Ascending aorta (tissue), 2 donors: Measurements from ENCODE around the gene APOL3. TPM values are rescaled to one million over a fixed set of nuclear protein-coding genes. Genes with fewer than 3 reads are reported as not detected.

Source experiments
- DNase-seq, 2 donors: peaks; one replicate each; pipeline ENCODE4 v3.0.0-alpha.2; 2019; ENCODE audit warnings: low spot score in 2 of 2
- H3K27ac ChIP-seq, 2 donors: fragments of 200-600 bp; sonication (generic); one replicate each; pipeline ENCODE4 v1.5.1; 2016 to 2017; ENCODE audit warnings: mild to moderate bottlenecking in 1 of 2
- H3K27me3 ChIP-seq: fragments of 200-600 bp; sonication (generic); one replicate; pipeline ENCODE4 v1.5.1; 2017
- H3K36me3 ChIP-seq, 2 donors: fragments of 200-600 bp; sonication (generic); one replicate each; pipeline ENCODE4 v1.5.1; 2016
- H3K4me1 ChIP-seq, 2 donors: fragments of 200-600 bp; sonication (generic); one replicate each; pipeline ENCODE4 v1.5.1; 2016 to 2017; ENCODE audit warnings: mild to moderate bottlenecking in 1 of 2
- H3K4me3 ChIP-seq, 2 donors: fragments of 200-600 bp; sonication (generic); one replicate each; pipeline ENCODE4 v1.5.1; 2016 to 2017; ENCODE audit warnings: mild to moderate bottlenecking in 1 of 2
- H3K9me3 ChIP-seq, 2 donors: fragments of 200-600 bp; sonication (generic); one replicate each; pipeline ENCODE4 v1.5.1; 2016
- intact Hi-C: fragments of 100-400 bp; cut with DNase I; formaldehyde crosslinking; loops from one replicate; pipeline ENCODE4 v1.15.1; 2023
- total RNA-seq: library from RNA; depleted of rRNA; stranded (reverse); fragments of >200 nt; gene quantifications from one replicate; pipeline ENCODE4 v1.1.0, GENCODE V29; 2016
- TF ChIP-seq, protein P1 (sequence below), 3 experiments: fragments of 200-600 bp in 2 of 3; fragments of 450-650 bp in 1 of 3; sonication (generic) in 2 of 3; IDR thresholded peaks; one replicate each; pipeline ENCODE4 v1.5.1; 2016 to 2019; ENCODE audit warnings: antibody characterized with exemption in 3 of 3, mild to moderate bottlenecking in 1 of 3, moderate library complexity in 1 of 3

APOL3 gene
- total RNA-seq, 1 donor from 2014 or later: 47.3 TPM

DNA sequence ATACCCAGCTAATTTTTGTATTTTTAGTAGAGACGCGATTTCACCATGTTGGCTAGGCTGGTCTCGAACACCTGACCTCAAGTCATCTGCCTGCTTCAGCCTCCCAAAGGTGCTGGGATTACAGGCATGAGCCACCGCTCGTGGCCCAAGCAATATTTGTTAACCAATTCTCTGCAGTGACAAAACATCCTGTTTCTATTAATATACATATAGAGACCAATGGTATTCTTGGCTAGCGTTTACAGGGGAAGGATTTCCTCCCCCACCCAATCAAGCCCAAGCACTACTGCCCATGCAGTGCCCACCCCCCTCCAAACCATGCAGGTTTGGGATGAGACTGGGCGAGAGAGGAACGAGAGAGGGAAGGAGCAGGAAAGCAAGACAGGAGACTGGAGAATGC lies 53.1 kb downstream of the APOL3 start:
- H3K27me3 ChIP-seq: no peaks in the 10 kb centered on the region

DNA sequence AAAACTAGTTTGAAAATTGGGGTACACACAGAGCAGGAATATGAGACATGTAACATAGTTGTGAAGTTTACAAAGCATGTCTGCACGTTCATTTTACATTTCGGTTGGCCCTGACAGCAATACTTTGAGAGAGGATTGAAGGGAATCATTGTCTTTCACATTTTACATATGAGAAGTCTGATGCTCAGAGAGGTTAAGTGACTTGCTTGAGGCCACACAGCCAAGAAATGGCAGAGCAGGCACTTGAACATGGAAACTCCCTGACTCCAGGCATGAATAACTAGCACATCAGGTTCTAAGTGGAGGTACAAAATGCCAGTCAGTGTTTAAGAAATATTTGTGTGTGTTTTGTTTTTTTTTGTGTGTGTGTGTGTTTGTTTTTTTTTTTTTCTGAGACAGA lies 53.6 kb downstream of the APOL3 start:
- intact Hi-C loops: no loop called here
- no peak for DNase-seq

More for the DNA sequence above, 53.1 kb downstream of the APOL3 start:
- Histone ChIP-seq H3K27ac (no peak overlapping the region), H3K36me3 (no peaks in the 10 kb centered on the region), H3K4me1 (peaks cover 0 to 8% of the 10 kb centered on the region in 2 donors), H3K4me3 (no peak overlapping the region), H3K9me3 (no peaks in the 10 kb centered on the region)
- TF ChIP-seq, protein P1, sequence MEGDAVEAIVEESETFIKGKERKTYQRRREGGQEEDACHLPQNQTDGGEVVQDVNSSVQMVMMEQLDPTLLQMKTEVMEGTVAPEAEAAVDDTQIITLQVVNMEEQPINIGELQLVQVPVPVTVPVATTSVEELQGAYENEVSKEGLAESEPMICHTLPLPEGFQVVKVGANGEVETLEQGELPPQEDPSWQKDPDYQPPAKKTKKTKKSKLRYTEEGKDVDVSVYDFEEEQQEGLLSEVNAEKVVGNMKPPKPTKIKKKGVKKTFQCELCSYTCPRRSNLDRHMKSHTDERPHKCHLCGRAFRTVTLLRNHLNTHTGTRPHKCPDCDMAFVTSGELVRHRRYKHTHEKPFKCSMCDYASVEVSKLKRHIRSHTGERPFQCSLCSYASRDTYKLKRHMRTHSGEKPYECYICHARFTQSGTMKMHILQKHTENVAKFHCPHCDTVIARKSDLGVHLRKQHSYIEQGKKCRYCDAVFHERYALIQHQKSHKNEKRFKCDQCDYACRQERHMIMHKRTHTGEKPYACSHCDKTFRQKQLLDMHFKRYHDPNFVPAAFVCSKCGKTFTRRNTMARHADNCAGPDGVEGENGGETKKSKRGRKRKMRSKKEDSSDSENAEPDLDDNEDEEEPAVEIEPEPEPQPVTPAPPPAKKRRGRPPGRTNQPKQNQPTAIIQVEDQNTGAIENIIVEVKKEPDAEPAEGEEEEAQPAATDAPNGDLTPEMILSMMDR (IDR thresholded peaks at IDR 0.05): no peak
- intact Hi-C loops: no loop called here
- no peak for DNase-seq

DNA sequence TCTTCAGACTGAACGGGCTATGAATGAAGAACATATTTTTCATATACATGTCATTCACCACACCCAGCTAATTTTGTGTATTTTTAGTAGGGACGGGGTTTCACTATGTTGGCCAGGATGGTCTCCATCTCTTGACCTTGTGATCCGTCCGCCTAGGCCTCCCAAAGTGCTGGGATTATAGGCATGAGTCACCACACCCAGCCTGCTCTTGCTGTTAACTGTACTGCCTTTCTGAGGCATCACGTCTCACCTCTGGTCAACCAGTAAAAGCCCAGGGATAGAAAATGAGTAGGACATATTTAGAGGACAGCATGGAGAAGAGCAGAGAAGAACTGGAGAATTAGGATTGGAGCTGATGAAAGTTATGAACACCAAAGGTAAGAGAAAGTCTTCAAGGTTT lies 55.6 kb downstream of the APOL3 start:
- Histone ChIP-seq H3K36me3 (no peaks in the 10 kb centered on the region), H3K4me3 (no peak overlapping the region), H3K27me3 (no peaks in the 10 kb centered on the region), H3K4me1 (peaks cover 0 to under 1% of the 10 kb centered on the region in 2 donors), H3K27ac (no peak overlapping the region), H3K9me3 (no peaks in the 10 kb centered on the region)
- no peak for DNase-seq
- TF ChIP-seq, protein P1 (IDR thresholded peaks at IDR 0.05): no peak
- intact Hi-C loops: no loop called here

More for the DNA sequence above, 53.6 kb downstream of the APOL3 start:
- H3K4me3 ChIP-seq: no peak overlapping the region
- H3K36me3 ChIP-seq: no peaks in the 10 kb centered on the region
- H3K4me1 ChIP-seq: peaks cover 0 to 8% of the 10 kb centered on the region in 2 donors
- H3K27me3 ChIP-seq: no peaks in the 10 kb centered on the region
- H3K27ac ChIP-seq: no peak overlapping the region
- TF ChIP-seq, protein P1 (IDR thresholded peaks at IDR 0.05): no peak
- no peaks in the 10 kb centered on the region for H3K9me3 ChIP-seq

DNA sequence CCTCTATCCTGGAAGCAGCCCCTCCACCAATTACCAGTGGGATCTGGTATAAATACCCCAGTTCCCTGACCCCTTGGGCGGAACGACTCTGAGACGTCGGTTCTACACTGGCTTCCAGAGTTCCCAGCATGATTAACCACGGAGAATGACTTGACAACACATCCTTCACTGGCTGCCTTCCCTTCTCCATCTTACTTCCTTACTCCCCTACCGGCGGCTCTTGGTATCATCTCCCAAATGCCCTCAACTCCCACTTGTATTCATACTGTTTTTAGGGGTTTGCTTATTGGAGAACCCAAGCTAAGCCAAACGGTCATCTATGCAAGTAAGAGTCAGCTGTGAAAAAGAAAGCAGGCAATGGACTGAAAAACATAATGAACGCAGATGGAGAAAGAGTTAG lies 56.1 kb downstream of the APOL3 start:
- no peak overlapping the region for H3K27ac ChIP-seq
- TF ChIP-seq, protein P1 (IDR thresholded peaks at IDR 0.05): no peak
- no peaks in the 10 kb centered on the region for H3K9me3 ChIP-seq
- no peaks in the 10 kb centered on the region for H3K27me3 ChIP-seq
- intact Hi-C loops: no loop called here
- H3K36me3 ChIP-seq: no peaks in the 10 kb centered on the region
- no peak overlapping the region for H3K4me3 ChIP-seq
- DNase-seq: no peak
- H3K4me1 ChIP-seq: no peaks in the 10 kb centered on the region

DNA sequence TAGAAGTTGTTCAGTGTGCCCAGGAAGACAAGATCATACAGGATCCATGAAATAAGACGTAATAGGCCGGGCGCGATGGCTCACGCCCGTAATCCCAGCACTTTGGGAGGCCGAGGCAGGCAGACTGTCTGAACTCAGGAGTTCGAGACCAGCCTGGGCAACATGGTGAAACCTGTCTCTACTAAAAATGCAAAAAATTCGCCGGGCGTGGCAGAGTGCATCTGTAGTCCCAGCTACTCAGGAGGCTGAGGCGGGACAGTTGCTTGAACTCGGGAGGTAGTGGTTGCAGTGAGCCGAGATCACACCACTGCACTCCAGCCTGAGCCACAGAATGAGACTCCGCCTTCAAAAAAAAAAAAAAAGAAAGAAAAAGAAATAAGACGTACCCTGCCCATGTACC lies 56.7 kb downstream of the APOL3 start:
- TF ChIP-seq, protein P1 (IDR thresholded peaks at IDR 0.05): no peak
- no peak for DNase-seq
- H3K9me3 ChIP-seq: no peaks in the 10 kb centered on the region
- no peaks in the 10 kb centered on the region for H3K27me3 ChIP-seq
- H3K4me3 ChIP-seq: no peak overlapping the region
- H3K27ac ChIP-seq: no peak overlapping the region
- no peaks in the 10 kb centered on the region for H3K36me3 ChIP-seq
- intact Hi-C loops: no loop called here
- H3K4me1 ChIP-seq: no peaks in the 10 kb centered on the region

DNA sequence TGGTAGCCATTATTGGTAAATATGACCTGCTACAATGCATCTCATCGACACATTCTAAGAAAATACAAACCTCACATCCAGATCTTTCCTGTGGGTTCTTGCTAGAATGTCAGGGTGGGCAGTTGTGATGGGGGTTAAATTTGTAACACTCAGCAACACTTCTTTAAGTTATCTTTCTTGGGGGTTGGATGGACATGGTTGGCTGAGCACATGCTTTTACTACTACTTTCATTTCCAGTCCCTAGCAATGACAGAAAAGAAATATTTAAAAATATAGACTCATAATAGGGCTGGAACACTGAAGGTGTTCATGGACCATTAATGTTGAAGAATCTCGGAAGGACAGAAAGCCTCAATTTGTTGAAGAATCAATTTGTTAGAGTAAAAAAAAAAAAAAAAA lies 57.6 kb downstream of the APOL3 start:
- H3K4me3 ChIP-seq: no peak overlapping the region
- intact Hi-C loops: no loop called here
- TF ChIP-seq, protein P1 (IDR thresholded peaks at IDR 0.05): no peak
- no peaks in the 10 kb centered on the region for H3K4me1 ChIP-seq
- H3K27me3 ChIP-seq: no peaks in the 10 kb centered on the region
- H3K36me3 ChIP-seq: no peaks in the 10 kb centered on the region
- no peak for DNase-seq
- no peak overlapping the region for H3K27ac ChIP-seq
- no peaks in the 10 kb centered on the region for H3K9me3 ChIP-seq
